HL-60/S4 (cell line): ENCODE data around the gene PARD3B.
"Not testable (repeated sequence)": the region's sequence is repeated elsewhere in the genome, so short reads cannot be mapped to it uniquely, and the experiment has no call there.

Experiments used
- in situ Hi-C: fragments of 300-500 bp; cut with MboI; formaldehyde crosslinking; loops from 2 replicates; pipeline ENCODE4 v1.14.3; 2022; ENCODE audit warnings: low sequenced_read_pairs

Gene PARD3B

DNA sequence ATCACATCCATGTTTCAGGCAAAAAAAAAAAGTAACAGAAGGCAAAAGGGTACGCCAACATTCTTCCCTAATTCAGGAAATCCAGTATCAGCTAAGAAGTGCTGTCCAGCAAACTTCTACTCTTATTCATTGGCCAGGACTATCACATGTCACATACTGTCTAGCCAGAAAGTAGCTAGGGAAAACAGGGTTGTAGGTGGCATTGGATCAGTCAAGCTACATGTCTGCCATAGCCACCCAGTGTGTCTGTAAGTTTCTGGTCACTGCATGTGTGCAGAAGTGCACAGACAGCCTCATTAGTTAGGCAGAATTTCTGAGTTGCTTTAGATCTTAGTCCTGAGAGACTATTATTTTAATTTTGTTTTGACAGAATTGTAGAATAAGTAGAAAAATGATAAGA, 671.7 kb downstream of the PARD3B start:
- in situ Hi-C loops: no loop called here

DNA sequence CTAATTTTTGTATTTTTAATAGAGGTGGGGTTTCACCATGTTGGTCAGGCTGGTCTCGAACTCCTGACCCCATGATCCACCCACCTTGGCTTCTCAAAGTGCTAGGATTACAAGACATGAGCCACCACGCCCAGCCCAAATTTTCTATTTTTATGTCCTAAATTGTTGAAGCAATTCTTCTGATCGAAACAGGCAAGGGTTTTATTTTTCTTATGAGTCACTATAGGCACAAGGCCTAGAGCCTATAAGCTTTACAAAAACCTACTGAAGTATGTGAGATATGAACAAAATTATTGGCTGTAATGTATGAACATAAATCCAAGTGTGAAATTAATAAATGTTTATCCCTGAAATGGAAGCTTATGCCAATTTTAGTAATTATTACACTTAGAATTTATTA, 672.8 kb downstream of the PARD3B start:
- in situ Hi-C loops: no loop called here

GRCh38 chr2:205218816-205219215, 673.5 kb downstream of the PARD3B start:
- in situ Hi-C loops: not testable (repeated sequence)

- in situ Hi-C loops: no loop called here
Observed at GRCh38 chr2:205220559-205220958, 675.3 kb downstream of the PARD3B start.

- in situ Hi-C loops: no loop called here
Observed at GRCh38 chr2:205232086-205232485, 686.8 kb downstream of the PARD3B start.

- in situ Hi-C loops: no loop called here
Observed at GRCh38 chr2:205235434-205235833, 690.2 kb downstream of the PARD3B start.

DNA sequence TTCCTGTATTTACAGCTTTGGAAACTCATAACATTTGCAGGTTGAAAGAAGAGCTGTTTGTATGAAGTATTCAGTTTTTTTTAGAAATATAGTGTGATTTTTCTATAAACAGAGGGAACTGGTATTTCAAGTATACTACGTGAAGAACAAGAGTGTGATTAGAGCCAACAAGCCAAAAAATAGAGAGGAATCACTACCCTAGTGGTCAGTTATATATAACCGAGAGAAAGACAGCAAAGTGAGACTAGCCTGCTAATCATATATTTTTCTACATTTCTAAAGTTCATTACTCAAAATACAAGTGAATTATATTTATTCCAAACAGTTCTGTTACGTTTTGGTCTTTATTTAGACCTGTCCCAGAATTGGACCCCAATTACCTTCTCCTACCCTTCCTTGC, 692.2 kb downstream of the PARD3B start:
- in situ Hi-C loops: no loop called here

GRCh38 chr2:205245001-205245400, 699.7 kb downstream of the PARD3B start:
- in situ Hi-C loops: no loop called here

GRCh38 chr2:205245652-205246051, 700.4 kb downstream of the PARD3B start:
- in situ Hi-C loops: no loop called here

- in situ Hi-C loops: no loop called here
Observed at GRCh38 chr2:205259121-205259520, 713.8 kb downstream of the PARD3B start.

GRCh38 chr2:205261516-205262020, 716.3 kb downstream of the PARD3B start:
- in situ Hi-C loops: no loop called here

DNA sequence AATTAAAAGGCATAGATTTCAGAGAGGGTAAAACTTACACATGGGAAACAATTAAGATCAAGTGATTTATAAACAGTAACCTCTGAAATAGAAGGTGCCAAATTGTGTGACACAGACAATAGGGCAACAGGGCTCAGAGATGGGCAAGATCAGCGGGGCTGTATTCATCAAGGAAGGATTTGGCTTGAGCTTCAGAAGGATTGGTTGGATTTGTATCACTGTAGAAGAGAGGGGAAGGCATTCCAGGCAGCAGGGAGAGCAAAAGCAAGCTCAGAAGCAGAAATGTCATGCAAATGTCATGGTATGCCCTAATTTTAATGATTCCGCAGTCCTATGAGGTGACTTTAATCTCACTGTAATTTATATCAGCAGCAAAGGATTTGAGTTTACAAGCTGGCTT, 722.0 kb downstream of the PARD3B start:
- in situ Hi-C loops: no loop called here

DNA sequence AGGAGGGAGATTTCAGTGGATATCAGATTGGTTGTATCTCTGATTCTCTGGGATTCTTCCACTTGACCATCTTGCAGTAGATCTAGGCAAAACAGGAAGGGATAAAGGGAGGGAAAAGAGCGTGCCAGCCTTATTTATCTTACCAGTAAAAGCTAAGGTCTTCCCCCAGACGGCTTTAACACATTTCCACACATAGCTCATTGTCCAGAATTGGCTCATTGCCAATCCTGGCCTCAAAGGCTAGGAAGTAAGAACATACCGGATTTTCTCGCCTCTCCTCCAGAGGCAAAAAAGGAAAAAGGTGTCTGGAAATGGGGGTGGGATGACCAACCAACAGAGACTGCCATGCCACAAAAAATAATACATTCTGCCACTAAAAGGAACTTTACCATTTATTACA, 725.4 kb downstream of the PARD3B start:
- in situ Hi-C loops: no loop called here

DNA sequence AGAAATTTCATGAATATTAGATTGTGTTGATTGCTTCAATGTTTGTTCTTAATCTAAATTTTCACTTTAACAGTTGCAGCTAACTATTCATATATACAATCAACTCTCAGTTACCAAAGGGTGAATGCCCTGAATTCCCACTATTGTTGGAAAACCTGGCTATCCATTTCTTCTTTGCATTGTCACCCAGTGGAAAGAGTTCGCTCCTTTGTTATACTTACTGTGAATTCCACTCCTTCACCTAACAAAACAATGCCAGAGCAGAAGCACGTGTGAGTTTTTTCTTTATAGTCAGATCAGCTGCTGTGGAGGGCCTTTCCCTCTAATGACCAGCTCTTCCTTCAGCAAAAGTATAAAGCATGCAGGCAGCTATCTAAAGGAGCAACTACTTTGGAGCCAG, 727.9 kb downstream of the PARD3B start:
- in situ Hi-C loops: no loop called here

DNA sequence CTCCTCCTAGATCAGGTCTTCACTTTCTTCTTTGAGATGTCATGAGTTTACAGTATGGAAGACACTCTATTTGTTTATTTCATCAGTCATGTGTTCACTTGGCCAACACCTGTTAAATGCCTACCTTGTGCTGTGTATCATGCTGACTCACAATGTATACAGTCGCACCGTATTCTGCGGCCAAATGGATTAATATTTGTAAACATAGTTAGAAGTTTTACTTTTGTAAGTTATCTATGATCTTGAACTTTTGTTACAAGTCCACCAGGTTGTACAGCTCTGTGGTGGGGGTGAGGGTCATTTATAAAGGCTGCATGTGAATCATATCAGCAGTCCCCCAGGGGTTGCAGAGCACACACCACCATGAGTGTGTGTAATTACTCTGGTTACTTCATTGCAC, 728.4 kb downstream of the PARD3B start:
- in situ Hi-C loops: no loop called here

- in situ Hi-C loops: no loop called here
Observed at GRCh38 chr2:205274801-205275200, 729.5 kb downstream of the PARD3B start.

DNA sequence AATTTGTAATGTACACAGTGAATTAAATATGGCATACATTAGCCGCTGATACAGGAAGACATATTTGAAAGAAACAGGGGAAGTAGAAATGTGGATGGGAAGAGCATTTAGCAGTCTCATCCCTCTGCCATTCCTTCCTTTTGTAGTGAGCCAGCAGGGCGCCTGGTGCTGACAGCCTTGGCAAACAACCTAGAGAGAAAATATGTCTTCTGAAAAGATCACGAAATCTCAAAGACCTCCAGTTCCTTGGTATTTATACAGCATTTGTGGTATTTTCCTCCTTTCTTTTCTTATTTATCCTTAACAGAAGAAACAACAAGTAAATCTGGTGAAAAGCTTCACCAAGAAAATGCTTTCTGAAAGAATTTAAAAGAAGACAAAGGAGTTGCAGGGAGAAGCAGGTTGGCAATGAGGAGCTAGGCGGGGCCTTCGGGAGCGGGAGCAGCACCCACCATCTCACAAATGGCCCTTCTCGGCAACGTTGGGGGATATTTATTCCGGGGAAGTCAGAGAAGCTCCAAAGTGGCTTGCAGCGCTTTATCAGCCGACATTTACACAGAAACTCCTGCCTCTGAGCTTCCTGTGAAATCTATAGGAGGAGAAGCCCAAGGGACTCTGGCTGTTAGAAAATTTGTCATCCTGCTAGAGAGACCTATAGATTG, 731.0 kb downstream of the PARD3B start:
- in situ Hi-C loops: no loop called here

DNA sequence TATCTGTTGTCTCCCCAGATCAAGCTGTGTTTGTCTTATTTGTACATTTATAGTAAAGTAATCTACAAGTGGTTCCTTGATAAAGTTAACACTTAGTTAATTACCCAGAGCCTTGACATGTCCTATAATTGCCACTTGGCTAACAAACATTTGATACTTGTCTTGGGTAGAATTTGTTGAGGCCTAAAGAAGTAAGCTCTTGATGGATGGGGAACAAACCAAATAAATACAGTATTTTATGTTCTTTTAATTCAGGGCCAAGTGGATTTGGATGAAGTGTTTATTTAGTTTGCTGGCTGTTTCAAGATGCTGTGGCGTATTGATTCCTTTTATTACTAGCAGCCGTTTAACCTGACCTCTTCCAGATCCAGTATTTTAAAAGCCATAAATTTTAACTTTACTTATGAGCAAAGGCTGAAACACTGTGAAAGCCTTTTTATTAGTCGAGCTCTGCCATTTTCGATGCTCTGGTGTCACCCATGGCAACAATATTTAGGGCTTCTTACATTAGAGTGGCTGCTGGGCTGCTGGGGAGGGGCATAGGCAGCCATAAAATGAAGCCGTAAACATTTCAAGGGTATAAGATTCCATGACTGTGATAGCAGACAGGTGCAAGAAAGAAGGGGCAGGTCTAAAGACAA, 735.4 kb downstream of the PARD3B start:
- in situ Hi-C loops: no loop called here

GRCh38 chr2:205283736-205284270, 738.5 kb downstream of the PARD3B start:
- in situ Hi-C loops: no loop called here

DNA sequence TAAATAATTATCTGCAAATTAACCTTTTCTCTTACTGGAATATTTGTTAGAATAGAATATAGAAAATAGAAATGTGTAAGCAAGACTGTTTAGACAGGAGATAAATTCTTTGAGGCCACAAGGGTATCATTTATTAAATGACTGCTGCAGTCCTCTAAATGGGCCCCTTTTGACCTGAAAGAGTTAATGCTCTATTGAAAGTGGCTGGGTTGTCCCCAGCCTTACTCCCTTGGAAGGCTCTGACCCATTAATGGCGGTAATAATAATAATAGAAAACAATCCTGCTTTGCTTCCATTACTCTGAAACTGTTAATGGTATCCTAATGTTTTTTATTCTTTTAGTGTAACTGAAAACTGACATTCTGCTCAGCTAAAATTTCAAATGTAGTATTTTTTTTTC, 739.1 kb downstream of the PARD3B start:
- in situ Hi-C loops: no loop called here

GRCh38 chr2:205287316-205287715, 742.0 kb downstream of the PARD3B start:
- in situ Hi-C loops: no loop called here

DNA sequence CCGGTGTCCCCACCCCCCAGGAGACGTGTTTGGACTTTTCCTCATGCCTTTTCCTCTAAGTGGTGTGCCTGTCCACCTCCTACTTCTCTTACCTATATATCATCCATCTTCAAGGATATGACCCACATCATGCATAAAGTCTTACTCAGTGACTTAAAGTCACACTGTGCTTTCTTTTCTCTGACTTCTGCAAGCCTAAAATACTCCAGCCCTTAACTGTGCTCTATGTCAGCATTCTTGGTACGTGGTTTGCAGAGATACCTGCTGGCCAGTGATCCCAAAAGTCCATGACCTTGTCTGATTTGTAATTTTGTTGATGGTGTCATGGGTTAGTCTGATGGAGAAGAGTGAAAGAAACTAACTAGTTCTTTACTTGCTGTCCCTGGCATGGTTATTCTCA, 743.4 kb downstream of the PARD3B start:
- in situ Hi-C loops: no loop called here
